Vagina (tissue), 2 donors: ENCODE results near the gene GATB. TPM values are rescaled to one million over a fixed set of nuclear protein-coding genes. Genes with fewer than 3 reads are reported as not detected.

Experiments used
- DNase-seq, 2 donors: peaks; one replicate each; pipeline ENCODE4 v3.0.0-alpha.2; 2017; ENCODE audit errors: extremely low spot score in 2 of 2
- H3K27ac ChIP-seq: fragments of 200-600 bp; sonication (generic); one replicate; pipeline ENCODE4 v1.5.1; 2019
- H3K27me3 ChIP-seq: fragments of 200-600 bp; sonication (generic); one replicate; pipeline ENCODE4 v1.5.1; 2019
- H3K36me3 ChIP-seq, 2 donors: fragments of 200-600 bp; sonication (generic); one replicate each; pipeline ENCODE4 v1.5.1; 2017 to 2019
- H3K4me1 ChIP-seq: fragments of 200-600 bp; sonication (generic); one replicate; pipeline ENCODE4 v1.5.1; 2019
- H3K4me3 ChIP-seq, 2 donors: fragments of 200-600 bp; sonication (generic); 1 replicate in 1 of 2; 2 replicates in 1 of 2; pipeline ENCODE4 v1.5.1; 2016 to 2019
- H3K9me3 ChIP-seq: fragments of 200-600 bp; sonication (generic); one replicate; pipeline ENCODE4 v1.5.1; 2019
- POLR2A ChIP-seq, 2 donors: fragments of 450-650 bp; IDR thresholded peaks; one replicate each; pipeline ENCODE4 v1.6.1; 2017; ENCODE audit warnings: antibody characterized with exemption in 2 of 2, mild to moderate bottlenecking in 2 of 2, moderate library complexity in 2 of 2
- POLR2AphosphoS5 ChIP-seq, 2 donors: sonication (generic); formaldehyde crosslinking; IDR thresholded peaks; one replicate each; pipeline ENCODE4 v1.9.0; 2017; ENCODE audit warnings: antibody characterized with exemption in 2 of 2, mild to moderate bottlenecking in 2 of 2, low read depth in 1 of 2; ENCODE audit not compliant: insufficient read depth in 1 of 2
- intact Hi-C: fragments of 100-400 bp; cut with DNase I; formaldehyde crosslinking; loops from one replicate; pipeline ENCODE4 v1.15.1; 2023
- total RNA-seq: library from RNA; depleted of rRNA; stranded (reverse); fragments of >200 nt; gene quantifications from one replicate; pipeline ENCODE4 v1.2.3, GENCODE V29; 2016
- TF ChIP-seq, protein P1 (sequence below), 3 experiments: fragments of 450-650 bp in 2 of 3; fragments of 200-600 bp in 1 of 3; sonication (generic) in 1 of 3; IDR thresholded peaks; one replicate each; pipeline ENCODE4 v1.5.1; 2017 to 2019; ENCODE audit warnings: antibody characterized with exemption in 3 of 3, mild to moderate bottlenecking in 2 of 3, moderate library complexity in 2 of 3

GATB gene
- total RNA-seq, 1 donor from 2014 or later: 17.7 TPM

GRCh38 chr4:151708100-151708499 lies 52.7 kb downstream of the GATB start:
- Histone ChIP-seq H3K4me1 (no peaks in the 10 kb centered on the region), H3K9me3 (no peaks in the 10 kb centered on the region), H3K4me3 (no peak overlapping the region), H3K36me3 (peaks cover 0 to 14% of the 10 kb centered on the region in 2 donors), H3K27me3 (no peaks in the 10 kb centered on the region), H3K27ac (no peak overlapping the region)
- DNase-seq: no peak
- intact Hi-C loops: no loop called here
- TF ChIP-seq, protein P1, sequence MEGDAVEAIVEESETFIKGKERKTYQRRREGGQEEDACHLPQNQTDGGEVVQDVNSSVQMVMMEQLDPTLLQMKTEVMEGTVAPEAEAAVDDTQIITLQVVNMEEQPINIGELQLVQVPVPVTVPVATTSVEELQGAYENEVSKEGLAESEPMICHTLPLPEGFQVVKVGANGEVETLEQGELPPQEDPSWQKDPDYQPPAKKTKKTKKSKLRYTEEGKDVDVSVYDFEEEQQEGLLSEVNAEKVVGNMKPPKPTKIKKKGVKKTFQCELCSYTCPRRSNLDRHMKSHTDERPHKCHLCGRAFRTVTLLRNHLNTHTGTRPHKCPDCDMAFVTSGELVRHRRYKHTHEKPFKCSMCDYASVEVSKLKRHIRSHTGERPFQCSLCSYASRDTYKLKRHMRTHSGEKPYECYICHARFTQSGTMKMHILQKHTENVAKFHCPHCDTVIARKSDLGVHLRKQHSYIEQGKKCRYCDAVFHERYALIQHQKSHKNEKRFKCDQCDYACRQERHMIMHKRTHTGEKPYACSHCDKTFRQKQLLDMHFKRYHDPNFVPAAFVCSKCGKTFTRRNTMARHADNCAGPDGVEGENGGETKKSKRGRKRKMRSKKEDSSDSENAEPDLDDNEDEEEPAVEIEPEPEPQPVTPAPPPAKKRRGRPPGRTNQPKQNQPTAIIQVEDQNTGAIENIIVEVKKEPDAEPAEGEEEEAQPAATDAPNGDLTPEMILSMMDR (IDR thresholded peaks at IDR 0.05): no peak
- no peak for TF ChIP-seq POLR2AphosphoS5 (IDR thresholded peaks at IDR 0.05; ENCODE audit: insufficient read depth in 1 of 2, low read depth in 1 of 2)
- no peak for TF ChIP-seq POLR2A (IDR thresholded peaks at IDR 0.05)

DNA sequence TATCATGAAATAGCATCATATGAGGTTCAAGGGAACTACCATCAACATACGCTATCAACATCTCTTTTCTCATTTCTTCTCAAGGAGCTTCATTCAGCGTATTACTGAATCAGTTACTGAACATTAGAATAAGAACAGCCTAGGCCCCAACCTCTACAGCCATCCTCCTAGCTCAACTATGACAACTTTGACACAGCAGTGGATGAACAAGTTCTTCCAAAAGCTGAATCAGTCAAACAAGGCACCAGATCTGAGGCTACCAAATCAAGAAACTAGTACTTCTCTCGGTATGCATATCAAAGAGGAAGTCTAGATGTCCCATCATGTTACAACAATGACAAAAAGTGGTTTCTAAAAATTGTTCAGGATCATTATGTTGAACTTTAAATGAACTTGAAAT lies 57.4 kb downstream of the GATB start:
- Histone ChIP-seq H3K4me1 (no peaks in the 10 kb centered on the region), H3K36me3 (peaks cover 0 to 14% of the 10 kb centered on the region in 2 donors), H3K27ac (no peak overlapping the region), H3K4me3 (no peak overlapping the region), H3K9me3 (no peaks in the 10 kb centered on the region), H3K27me3 (no peaks in the 10 kb centered on the region)
- TF ChIP-seq POLR2A (IDR thresholded peaks at IDR 0.05) (no peak), POLR2AphosphoS5 (IDR thresholded peaks at IDR 0.05; ENCODE audit: insufficient read depth in 1 of 2, low read depth in 1 of 2) (no peak)
- TF ChIP-seq, protein P1 (IDR thresholded peaks at IDR 0.05): no peak
- intact Hi-C loops: loop anchor here (5.0 kb wide), 1 partner anchor 1204 kb away; no protein-coding TSS in a partner anchor
- DNase-seq: no peak

- Histone ChIP-seq H3K4me3 (no peak overlapping the region), H3K9me3 (no peaks in the 10 kb centered on the region), H3K36me3 (peaks cover 0 to 5% of the 10 kb centered on the region in 2 donors), H3K27ac (no peak overlapping the region), H3K4me1 (no peaks in the 10 kb centered on the region), H3K27me3 (no peaks in the 10 kb centered on the region)
- no peak for DNase-seq
- TF ChIP-seq POLR2A (IDR thresholded peaks at IDR 0.05) (no peak), POLR2AphosphoS5 (IDR thresholded peaks at IDR 0.05; ENCODE audit: insufficient read depth in 1 of 2, low read depth in 1 of 2) (no peak)
- TF ChIP-seq, protein P1 (IDR thresholded peaks at IDR 0.05): no peak
- intact Hi-C loops: loop anchor here (5.0 kb wide), 1 partner anchor 1205 kb away; no protein-coding TSS in a partner anchor
Observed at GRCh38 chr4:151702256-151702655, 58.6 kb downstream of the GATB start.

- Histone ChIP-seq H3K27ac (no peak overlapping the region), H3K27me3 (no peaks in the 10 kb centered on the region), H3K9me3 (no peaks in the 10 kb centered on the region), H3K36me3 (no peaks in the 10 kb centered on the region), H3K4me3 (no peak overlapping the region), H3K4me1 (no peaks in the 10 kb centered on the region)
- no peak for TF ChIP-seq POLR2A (IDR thresholded peaks at IDR 0.05)
- TF ChIP-seq, protein P1 (IDR thresholded peaks at IDR 0.05): no peak
- intact Hi-C loops: loop anchor here (5.0 kb wide), 1 partner anchor 1207 kb away; no protein-coding TSS in a partner anchor
- DNase-seq: no peak
Observed at GRCh38 chr4:151700566-151701316, 60.1 kb downstream of the GATB start.

DNA sequence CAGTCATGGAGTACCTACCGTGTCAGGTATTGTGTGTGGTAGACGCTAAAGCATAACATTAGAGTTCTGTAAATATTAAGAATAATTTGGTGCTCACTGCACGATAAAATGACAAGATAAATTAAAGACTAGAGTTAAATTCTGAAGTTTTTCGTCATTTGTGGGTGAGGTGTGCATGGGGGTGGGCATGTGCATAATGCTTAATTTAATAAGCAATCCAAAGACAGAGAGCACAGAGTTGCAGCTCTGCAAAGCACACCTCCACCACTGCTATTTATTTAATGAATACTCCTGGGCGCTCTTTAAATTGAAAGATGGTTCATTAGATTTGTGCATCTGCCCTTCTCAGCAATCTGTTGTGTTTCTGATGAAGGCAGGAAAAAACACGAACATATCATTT lies 62.6 kb downstream of the GATB start:
- no peaks in the 10 kb centered on the region for H3K9me3 ChIP-seq
- no peak for TF ChIP-seq POLR2AphosphoS5 (IDR thresholded peaks at IDR 0.05; ENCODE audit: insufficient read depth in 1 of 2, low read depth in 1 of 2)
- TF ChIP-seq, protein P1 (IDR thresholded peaks at IDR 0.05): no peak
- TF ChIP-seq POLR2A (IDR thresholded peaks at IDR 0.05): no peak
- no peaks in the 10 kb centered on the region for H3K27me3 ChIP-seq
- H3K36me3 ChIP-seq: no peaks in the 10 kb centered on the region
- DNase-seq: no peak
- H3K27ac ChIP-seq: no peak overlapping the region
- no peak overlapping the region for H3K4me3 ChIP-seq
- no peaks in the 10 kb centered on the region for H3K4me1 ChIP-seq
- intact Hi-C loops: no loop called here
